NCI-H82 treated with DMSO at 0.1 percent for 48 hours (cell line): ENCODE results near the gene ACTMAP.

Experiments used
- DNase-seq: peaks from one replicate; lab custom pipeline; 2025; ENCODE audit not compliant: unreplicated experiment; lab: John Stamatoyannopoulos, UW

ACTMAP gene

GRCh38 chr19:40721936-40722661 is 28.2 kb downstream of the ACTMAP start:
- no peak for DNase-seq

- DNase-seq = no peak
Measured at GRCh38 chr19:40721140-40721486, 29.2 kb downstream of the ACTMAP start.

GRCh38 chr19:40719414-40719894 is 30.8 kb downstream of the ACTMAP start:
- no peak for DNase-seq

- no peak for DNase-seq
Measured at GRCh38 chr19:40718774-40719391, 31.4 kb downstream of the ACTMAP start.

- DNase-seq = peak; percentile 14
Measured at GRCh38 chr19:40717880-40718773, 32.1 kb downstream of the ACTMAP start.

- no peak for DNase-seq
Measured at GRCh38 chr19:40717325-40717879, 32.9 kb downstream of the ACTMAP start.

GRCh38 chr19:40716482-40717324 is 33.6 kb downstream of the ACTMAP start, which contains the start of the genes COQ8B and ITPKC:
TSS of gene COQ8B (minus strand) at chr19:40716886. CDS start at chr19:40714632, 2,254 bp downstream.
TSS of gene ITPKC (plus strand) at chr19:40717112. CDS start at chr19:40717136, 24 bp downstream.
- peak; percentile 84 for DNase-seq

- DNase-seq = no peak
Measured at GRCh38 chr19:40716031-40716481, 34.2 kb downstream of the ACTMAP start.

- peak; percentile 83 for DNase-seq
Measured at GRCh38 chr19:40714441-40715299, 35.6 kb downstream of the ACTMAP start.

- no peak for DNase-seq
Measured at GRCh38 chr19:40713939-40714338, 36.3 kb downstream of the ACTMAP start.

GRCh38 chr19:40709817-40710216 is 40.5 kb downstream of the ACTMAP start:
- no peak for DNase-seq

- no peak for DNase-seq
Measured at GRCh38 chr19:40707615-40708014, 42.7 kb downstream of the ACTMAP start.

- DNase-seq = no peak
Measured at GRCh38 chr19:40705950-40706619, 44.2 kb downstream of the ACTMAP start.

- DNase-seq = no peak
Measured at GRCh38 chr19:40705362-40705651, 45.0 kb downstream of the ACTMAP start.

- DNase-seq = no peak
Measured at GRCh38 chr19:40704491-40705361, 45.6 kb downstream of the ACTMAP start.

- no peak for DNase-seq
Measured at GRCh38 chr19:40703029-40703755, 47.1 kb downstream of the ACTMAP start.

GRCh38 chr19:40702337-40703012 is 47.8 kb downstream of the ACTMAP start:
- DNase-seq = peak; percentile 54
